ENCODE data around the gene MMP14. TPM values are rescaled to one million over a fixed set of nuclear protein-coding genes. Genes with fewer than 3 reads are reported as not detected.

Gene MMP14
- total and polyA plus RNA-seq, 2 of the 8 experiments (the other 6 are each of a cell fraction or from before 2014, with no cell fraction given), result 58.2 to 86.8 TPM

DNA sequence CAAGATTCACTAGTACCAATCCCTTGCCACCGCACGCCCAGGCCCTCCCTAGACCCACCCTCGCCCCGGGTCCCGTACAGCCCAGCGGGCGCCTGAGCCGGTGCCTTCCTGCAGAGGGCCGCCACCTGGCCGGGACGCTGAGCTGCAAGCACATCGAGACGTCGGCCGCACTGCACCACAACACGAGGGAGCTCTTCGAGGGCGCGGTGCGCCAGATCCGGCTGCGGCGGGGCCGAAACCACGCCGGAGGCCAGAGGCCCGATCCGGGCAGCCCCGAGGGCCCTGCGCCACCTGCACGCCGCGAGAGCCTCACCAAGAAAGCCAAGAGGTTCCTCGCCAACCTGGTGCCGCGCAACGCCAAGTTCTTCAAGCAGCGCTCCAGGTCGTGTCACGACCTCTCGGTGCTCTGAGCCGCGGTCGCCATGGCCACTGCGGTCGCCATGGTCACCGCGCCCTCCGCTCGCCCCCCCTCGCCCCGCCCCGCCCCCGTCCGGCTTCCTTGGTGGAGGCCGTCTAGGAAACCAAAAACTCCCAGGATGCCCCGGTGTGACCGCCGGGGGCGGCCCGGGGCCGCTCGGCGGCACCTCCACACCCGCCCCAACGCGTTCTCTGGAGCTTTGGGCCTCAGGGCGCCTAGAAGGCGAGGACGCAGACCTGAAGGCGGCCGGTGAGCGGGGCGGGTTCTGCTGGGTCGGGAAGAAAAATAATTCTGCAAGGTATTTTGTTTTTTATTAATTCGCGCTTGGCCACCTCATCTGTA, 50.3 kb downstream of the MMP14 start (continued):
- TF ChIP-seq BACH1 (IDR thresholded peaks at IDR 0.05; ENCODE audit: low read length) (no peak), HDAC2 (IDR thresholded peaks at IDR 0.05; ENCODE audit: borderline replicate concordance in 1 of 2, low read depth in 2 of 2, low read length in 2 of 2) (peak; percentile 9 to 83; a peak in 1 of 4 replicates), RNF2 (IDR thresholded peaks at IDR 0.05; ENCODE audit: borderline replicate concordance, low read depth, low read length, missing control alignments, poor library complexity, severe bottlenecking) (peak; percentile 46), POLR2A (IDR thresholded peaks at IDR 0.05; ENCODE audit: control extremely low read depth in 1 of 2, low read depth in 2 of 2, low read length in 2 of 2) (peak in 1 of 2 experiments; percentile 75; a peak in 2 of 3 replicates), TAF7 (optimal IDR thresholded peaks at IDR 0.05; ENCODE audit: borderline replicate concordance, low read depth, low read length) (peak; percentile 53), TBP (IDR thresholded peaks at IDR 0.05; ENCODE audit: low read depth, low read length) (no peak), KDM4A (IDR thresholded peaks at IDR 0.05; ENCODE audit: low read depth, low read length, severe bottlenecking) (peak; percentile 86), CTCF (IDR thresholded peaks at IDR 0.05; ENCODE audit: control extremely low read depth in 1 of 3, insufficient read depth in 1 of 3, low read depth in 1 of 3, low read length in 3 of 3) (peak; percentile 17 to 35 (median 21); a peak in 3 of 4 replicates)

All from H1 (cell line).